Activated CD4-positive, alpha-beta T cell treated with anti-CD3 and anti-CD28 coated beads, Interleukin-2, amount 50 U/mL, for 1 hour (primary cell): ENCODE measurements around the gene NOC2L.
"Not testable (repeated sequence)": the region's sequence is repeated elsewhere in the genome, so short reads cannot be mapped to it uniquely, and the experiment has no call there.

ENCODE experiments used
- DNase-seq: peaks from one replicate; pipeline ENCODE4 v3.0.0-alpha.2; 2020

NOC2L gene

GRCh38 chr1:958823-959730, at the start of gene NOC2L:
Gene NOC2L (minus strand): TSS chr1:959256. CDS start chr1:959240, 16 bp downstream.
- peak; percentile 97 for DNase-seq

- no peak for DNase-seq
Measured at GRCh38 chr1:1006305-1007159, 47.5 kb upstream of the NOC2L start.

DNA sequence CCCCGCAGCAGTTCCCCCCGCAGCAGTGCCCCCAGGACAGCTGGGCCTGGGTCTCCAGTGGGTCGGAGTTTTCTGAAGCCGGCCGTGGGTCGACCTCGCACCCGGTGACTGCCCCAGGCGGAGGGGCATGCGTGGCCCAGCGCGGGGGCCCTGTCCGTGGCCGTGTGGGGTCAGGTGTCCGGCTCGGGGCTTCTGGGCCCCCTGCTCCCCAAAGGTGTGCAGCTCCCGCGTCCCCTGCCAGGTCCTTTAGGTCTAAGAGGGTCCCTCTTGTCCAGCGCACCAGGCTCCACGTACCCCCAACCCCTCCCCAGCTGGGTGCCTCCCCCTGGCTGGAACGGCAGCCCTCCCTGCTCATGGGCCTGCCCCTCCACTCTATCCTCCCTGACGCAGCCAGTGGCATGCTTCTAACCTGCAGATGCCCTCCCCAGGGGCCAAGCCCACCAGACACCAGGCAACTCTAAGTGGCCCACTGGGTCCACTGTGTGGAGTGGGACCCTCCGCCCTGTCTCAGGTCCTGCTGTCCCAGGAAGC, 46.8 kb upstream of the NOC2L start:
- DNase-seq, result no peak

DNA sequence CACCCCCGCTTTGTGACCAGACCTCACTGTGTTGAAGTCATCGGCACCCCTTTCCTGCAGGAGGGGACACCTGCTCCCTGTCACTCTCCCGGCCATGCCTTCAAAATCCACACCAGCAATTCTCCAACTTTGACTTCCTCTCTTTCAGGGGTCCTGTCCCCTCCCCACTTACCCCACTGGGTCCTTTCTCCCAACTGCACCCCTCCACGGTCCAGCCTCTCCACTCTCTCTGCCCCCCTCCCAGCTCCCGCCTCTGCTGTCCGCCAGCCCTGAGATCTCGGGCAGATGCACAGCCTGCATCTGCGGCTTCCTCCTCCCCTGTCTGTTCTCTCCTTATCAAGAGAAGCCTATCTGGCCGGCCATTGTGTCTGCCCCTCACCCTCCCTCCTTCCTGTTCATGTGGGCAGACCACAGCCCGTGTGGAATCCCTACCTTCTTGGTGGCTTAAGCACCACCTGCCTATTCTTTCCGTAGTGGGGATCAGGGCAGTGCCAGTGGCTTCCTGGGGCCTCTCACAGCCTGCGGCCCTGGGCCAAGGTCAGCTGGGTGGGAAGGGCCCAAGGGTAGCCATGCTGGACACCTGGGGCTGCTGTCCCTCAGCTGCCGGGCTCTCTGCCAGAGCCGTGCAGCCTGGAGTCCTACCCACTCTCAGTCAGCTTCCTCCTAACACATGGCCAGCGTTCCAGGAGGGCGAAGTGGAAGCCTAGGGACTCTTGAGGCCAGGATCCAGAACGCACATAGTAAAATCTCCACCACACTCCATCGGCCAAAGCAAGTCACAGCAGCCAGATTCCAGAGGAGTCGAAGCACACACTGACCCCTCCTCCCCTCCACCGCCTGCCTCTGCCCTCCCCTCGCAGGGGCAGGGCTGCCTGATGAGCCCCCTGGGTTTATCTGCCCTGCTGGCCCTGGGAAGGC, 46.0 kb upstream of the NOC2L start:
- no peak for DNase-seq

GRCh38 chr1:1004420-1004779, 45.3 kb upstream of the NOC2L start:
- DNase-seq, result no peak

DNA sequence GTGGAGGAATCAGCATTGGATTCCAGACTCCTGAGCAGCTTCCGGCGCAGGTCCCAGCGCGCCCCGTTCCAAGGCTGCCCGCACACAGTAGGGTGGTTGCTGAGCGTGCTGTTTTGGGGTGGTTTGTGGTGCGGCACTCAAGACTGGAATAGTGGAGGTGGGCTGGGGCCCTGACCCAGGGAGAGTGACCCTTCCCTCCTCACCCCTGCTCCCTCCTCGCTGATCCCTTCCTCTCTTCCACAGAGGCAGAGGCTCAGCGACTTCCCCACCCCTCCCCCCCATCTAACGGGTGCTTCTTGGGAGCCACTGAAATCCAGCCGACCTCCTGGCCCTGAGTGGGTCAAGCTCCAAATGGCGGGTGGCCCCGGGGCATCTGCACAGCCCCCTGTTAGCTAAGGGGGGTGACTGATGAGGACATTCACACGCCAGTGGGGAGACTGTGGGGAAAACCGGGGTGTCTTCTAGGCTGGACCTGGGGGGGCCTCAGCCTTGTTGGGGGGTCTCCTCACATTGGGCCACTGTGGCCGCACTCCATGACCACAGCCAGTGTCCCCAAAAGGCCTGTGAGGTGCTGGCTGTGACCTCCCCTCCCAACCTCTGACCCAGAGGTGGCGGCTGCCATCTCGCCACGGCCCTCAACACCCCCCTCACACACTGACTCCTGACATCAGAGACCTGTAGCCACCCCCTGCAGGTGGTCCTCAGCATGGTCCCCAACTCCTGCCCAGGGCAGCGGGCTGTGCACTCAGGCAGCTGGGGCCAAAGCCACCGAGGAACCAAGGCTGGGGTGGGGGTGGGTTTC, 44.8 kb upstream of the NOC2L start:
- no peak for DNase-seq

DNA sequence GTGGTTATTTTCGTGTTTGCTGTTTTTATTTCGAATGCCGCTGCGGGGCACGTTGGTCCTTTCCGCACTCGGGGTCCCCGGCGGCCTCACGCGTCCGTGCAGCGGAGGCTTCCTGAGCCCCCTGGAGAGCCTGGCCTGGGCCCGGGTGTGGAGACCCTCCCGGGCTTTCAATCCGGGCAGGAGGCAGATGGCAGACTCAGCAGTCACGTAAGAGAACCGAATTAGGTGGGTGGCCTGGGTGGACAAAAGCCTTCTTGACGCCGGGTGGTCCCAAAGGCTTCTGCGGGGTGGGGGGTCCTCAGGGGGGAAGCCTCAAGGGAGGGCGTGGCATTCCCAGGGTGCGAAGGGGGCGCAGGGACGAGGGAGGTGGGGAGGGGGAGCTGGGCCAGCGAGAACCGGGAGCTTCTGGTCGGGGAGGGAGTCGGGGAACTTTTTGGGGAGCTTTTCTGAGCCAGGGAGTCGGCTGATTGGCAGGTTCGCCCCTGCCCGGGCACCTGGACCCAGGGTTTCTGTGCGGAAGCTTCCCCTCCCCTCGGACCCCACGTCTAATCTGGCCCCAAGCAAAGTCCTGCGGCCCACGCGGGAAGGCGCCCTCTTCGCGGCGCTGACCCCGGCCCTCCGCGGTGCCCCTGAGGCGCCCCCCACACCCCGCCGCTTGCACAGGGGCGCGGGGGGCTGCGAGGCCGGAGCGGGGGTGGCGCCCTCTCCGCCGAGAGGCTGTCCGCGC, 42.2 kb upstream of the NOC2L start:
- DNase-seq, result no peak

GRCh38 chr1:1000357-1001056, 41.5 kb upstream of the NOC2L start:
- peak; percentile 78 for DNase-seq

GRCh38 chr1:999725-1000356, 40.8 kb upstream of the NOC2L start, which contains the start of gene HES4:
Gene HES4 (minus strand): TSS chr1:1000097. CDS start chr1:999973, 124 bp downstream.
- DNase-seq, result peak; percentile 62

GRCh38 chr1:998995-999724, 40.1 kb upstream of the NOC2L start:
- DNase-seq, result peak; percentile 30

- no peak for DNase-seq
Measured at GRCh38 chr1:998745-998994, 39.6 kb upstream of the NOC2L start.

- DNase-seq, result no peak
Measured at GRCh38 chr1:997993-998744, 39.1 kb upstream of the NOC2L start.

DNA sequence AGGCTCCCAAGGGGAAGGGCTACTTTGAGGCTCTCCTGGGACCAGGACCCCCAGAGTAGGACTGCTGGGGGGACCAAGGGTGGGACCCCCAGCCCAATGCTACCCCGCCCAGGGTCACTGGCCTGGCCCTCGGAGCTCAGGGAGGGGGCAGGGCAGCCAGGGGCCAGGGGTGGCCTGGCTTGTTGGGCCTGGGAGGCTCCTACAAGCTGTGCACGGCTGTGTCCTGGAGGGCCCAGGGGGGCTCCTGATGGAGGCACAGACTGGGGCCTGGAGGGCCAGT, 38.6 kb upstream of the NOC2L start:
- no peak for DNase-seq

DNA sequence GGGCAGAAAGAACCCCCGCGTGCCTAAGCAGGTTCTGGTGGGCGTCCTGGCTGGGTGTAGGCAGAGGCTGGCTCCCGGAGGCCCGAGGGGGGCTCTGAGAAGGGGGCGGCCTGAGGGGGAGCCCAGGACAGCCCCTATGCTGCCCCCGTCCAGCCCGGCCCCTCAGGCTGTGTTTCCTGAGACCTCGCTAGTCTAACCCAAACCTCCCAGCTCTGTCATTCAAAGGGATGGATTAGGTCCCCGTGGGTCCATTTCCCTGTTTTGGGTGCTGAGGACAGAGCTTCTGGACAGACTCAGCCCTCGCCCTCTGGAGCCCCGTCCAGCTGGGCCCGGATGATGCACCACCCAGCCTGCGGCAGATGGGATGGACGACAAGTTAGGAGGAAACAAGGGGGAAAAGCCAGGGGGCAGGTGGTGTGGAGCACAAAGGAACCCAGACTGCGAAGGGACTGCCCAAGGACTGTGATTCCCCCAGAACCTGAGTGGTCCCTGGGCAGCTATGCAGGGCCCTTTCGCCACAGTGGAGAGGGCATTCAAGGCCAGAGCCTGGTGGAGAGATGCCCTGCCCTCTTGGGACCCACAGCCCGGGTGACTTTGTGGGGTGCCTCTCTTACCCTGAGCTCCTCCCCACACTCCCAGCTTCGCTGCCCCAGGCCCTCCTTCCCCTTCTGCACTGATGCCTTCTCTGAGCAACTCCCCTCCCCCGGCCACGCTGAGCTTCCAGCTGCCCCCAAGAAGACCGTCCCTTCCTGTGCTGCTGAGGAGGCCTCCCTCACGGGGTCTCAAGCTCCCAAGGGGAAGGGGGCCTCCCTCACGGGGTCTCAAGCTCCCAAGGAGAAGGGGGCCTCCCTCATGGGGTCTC, 38.0 kb upstream of the NOC2L start:
- no peak for DNase-seq

GRCh38 chr1:995665-996633, 36.9 kb upstream of the NOC2L start:
- DNase-seq, result no peak

DNA sequence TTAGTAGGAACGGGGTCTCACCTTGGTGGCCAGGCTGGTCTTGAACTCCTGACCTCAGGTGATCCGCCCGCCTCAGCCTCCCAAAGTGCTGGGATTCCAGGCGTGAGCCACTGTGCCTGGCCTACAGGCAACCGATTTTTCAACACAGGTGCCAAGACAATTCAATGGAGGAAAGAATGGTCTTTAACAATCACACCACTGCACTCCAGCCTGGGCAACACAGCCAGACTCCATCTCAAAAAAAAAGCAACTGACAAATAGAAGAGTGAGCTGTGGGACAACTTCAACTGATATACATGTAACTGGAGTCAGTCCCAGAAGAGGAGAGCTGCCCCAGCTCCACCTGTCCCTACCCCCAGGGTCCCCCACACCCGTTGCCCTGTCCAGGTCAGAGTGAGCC, 35.5 kb upstream of the NOC2L start:
- not testable (repeated sequence) for DNase-seq
